Parathyroid adenoma (tissue), 2 donors: Measurements from ENCODE around the gene SLC25A5.

Experiments
- H2AFZ ChIP-seq: fragments of 300-600 bp; sonication (generic); one replicate; pipeline ENCODE4 v1.7.0; 2017; ENCODE audit warnings: antibody characterized with exemption, mild to moderate bottlenecking
- H3K27ac ChIP-seq: fragments of 300-600 bp; sonication (generic); one replicate; pipeline ENCODE4 v1.7.0; 2017
- H3K27me3 ChIP-seq: fragments of 300-600 bp; sonication (generic); one replicate; pipeline ENCODE4 v1.7.0; 2017; ENCODE audit warnings: low read length; ENCODE audit not compliant: control insufficient read depth, insufficient read depth
- H3K36me3 ChIP-seq: fragments of 300-600 bp; sonication (generic); one replicate; pipeline ENCODE4 v1.7.0; 2017; ENCODE audit warnings: low read length; ENCODE audit not compliant: control insufficient read depth, insufficient read depth
- H3K4me1 ChIP-seq: fragments of 300-600 bp; sonication (generic); one replicate; pipeline ENCODE4 v1.7.0; 2017; ENCODE audit warnings: control low read depth
- H3K4me2 ChIP-seq: fragments of 300-600 bp; sonication (generic); one replicate; pipeline ENCODE4 v1.7.0; 2017; ENCODE audit warnings: low read length
- H3K4me3 ChIP-seq: fragments of 300-600 bp; sonication (generic); one replicate; pipeline ENCODE4 v1.7.0; 2017; ENCODE audit warnings: low read depth, low read length
- H3K79me2 ChIP-seq: fragments of 300-600 bp; sonication (generic); one replicate; pipeline ENCODE4 v1.7.0; 2017; ENCODE audit warnings: control low read depth
- H3K9ac ChIP-seq: fragments of 300-600 bp; sonication (generic); one replicate; pipeline ENCODE4 v1.7.0; 2017; ENCODE audit warnings: mild to moderate bottlenecking
- H3K9me3 ChIP-seq: fragments of 300-600 bp; sonication (generic); one replicate; pipeline ENCODE4 v1.7.0; 2017; ENCODE audit warnings: low read length; ENCODE audit not compliant: control insufficient read depth
- CTCF ChIP-seq: fragments of 300-600 bp; sonication (generic); IDR thresholded peaks from one replicate; pipeline ENCODE4 v1.7.0; 2017; ENCODE audit warnings: antibody characterized with exemption, mild to moderate bottlenecking
- donor health status: primary hyperparathyroidism.

Gene SLC25A5

DNA sequence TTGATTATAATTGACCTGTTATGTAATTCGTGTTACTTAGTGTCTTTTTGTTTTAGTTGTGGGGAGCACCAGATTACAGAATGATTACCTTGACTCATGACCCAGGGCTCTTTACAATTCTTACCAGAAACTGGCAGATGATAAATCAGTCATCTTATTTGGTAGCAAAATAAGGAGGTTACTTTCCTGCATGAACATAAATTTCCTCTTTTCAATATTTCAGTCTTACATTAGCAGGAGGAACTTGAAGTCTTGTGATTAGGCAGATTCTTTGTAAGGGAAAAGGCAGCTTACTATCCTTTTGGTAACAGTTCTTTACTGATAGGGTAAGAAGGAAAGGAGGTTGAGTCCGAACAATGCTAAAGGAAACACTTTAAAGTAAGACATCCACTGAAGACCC lies 26.0 kb upstream of the SLC25A5 start:
- no peak for TF ChIP-seq CTCF
- no peak overlapping the region for H2AFZ ChIP-seq
- no peaks in the 10 kb centered on the region for H3K9me3 ChIP-seq
- H3K9ac ChIP-seq = no peak overlapping the region
- H3K36me3 ChIP-seq = no peaks in the 10 kb centered on the region
- no peaks in the 10 kb centered on the region for H3K27me3 ChIP-seq
- H3K4me3 ChIP-seq = no peak overlapping the region
- H3K27ac ChIP-seq = no peak overlapping the region
- H3K4me2 ChIP-seq = no peak overlapping the region
- H3K79me2 ChIP-seq = no peaks in the 10 kb centered on the region
- H3K4me1 ChIP-seq = no peaks in the 10 kb centered on the region

DNA sequence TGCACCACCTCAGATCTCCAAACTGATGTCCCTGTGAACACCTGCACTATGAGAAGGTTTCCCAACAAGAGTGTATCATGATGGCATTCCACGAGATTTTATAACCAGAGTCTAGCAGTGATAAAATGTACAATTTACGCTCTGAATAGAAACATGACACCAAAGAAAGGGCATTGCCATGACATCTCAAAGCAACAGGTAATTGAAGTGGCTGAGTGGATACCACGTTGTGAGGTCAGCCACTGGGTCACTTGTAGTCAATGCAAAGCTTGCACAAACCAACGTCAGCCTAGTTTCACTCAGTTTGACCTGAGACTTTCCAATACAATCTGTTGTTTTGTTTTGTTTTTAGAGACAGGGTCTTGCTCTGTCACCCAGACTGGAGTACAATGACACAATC lies 15.0 kb upstream of the SLC25A5 start:
- Histone ChIP-seq H3K27me3 (no peaks in the 10 kb centered on the region), H3K9ac (no peak overlapping the region), H3K4me2 (no peak overlapping the region), H3K27ac (no peak overlapping the region), H3K4me1 (no peaks in the 10 kb centered on the region), H3K79me2 (no peaks in the 10 kb centered on the region), H2AFZ (no peak overlapping the region), H3K9me3 (no peaks in the 10 kb centered on the region), H3K4me3 (no peak overlapping the region), H3K36me3 (no peaks in the 10 kb centered on the region)
- TF ChIP-seq CTCF = no peak

GRCh38 chrX:119455264-119455663 lies 13.0 kb upstream of the SLC25A5 start:
- Histone ChIP-seq H3K27ac (no peak overlapping the region), H2AFZ (no peak overlapping the region)
- TF ChIP-seq CTCF = no peak

GRCh38 chrX:119459181-119459580 lies 9.1 kb upstream of the SLC25A5 start:
- Histone ChIP-seq H3K4me3 (no peak overlapping the region), H3K9me3 (no peaks in the 10 kb centered on the region), H3K4me2 (no peak overlapping the region), H3K27me3 (no peaks in the 10 kb centered on the region), H3K4me1 (no peaks in the 10 kb centered on the region), H3K9ac (no peak overlapping the region), H3K27ac (no peak overlapping the region), H2AFZ (no peak overlapping the region), H3K36me3 (no peaks in the 10 kb centered on the region), H3K79me2 (no peaks in the 10 kb centered on the region)
- no peak for TF ChIP-seq CTCF

More at GRCh38 chrX:119455264-119455663, 13.0 kb upstream of the SLC25A5 start:
- no peak overlapping the region for H3K4me3 ChIP-seq
- H3K79me2 ChIP-seq = no peaks in the 10 kb centered on the region
- no peaks in the 10 kb centered on the region for H3K9me3 ChIP-seq
- H3K4me2 ChIP-seq = no peak overlapping the region
- H3K36me3 ChIP-seq = no peaks in the 10 kb centered on the region
- H3K4me1 ChIP-seq = no peaks in the 10 kb centered on the region
- H3K27me3 ChIP-seq = no peaks in the 10 kb centered on the region
- H3K9ac ChIP-seq = no peak overlapping the region

- Histone ChIP-seq H3K4me3 (no peak overlapping the region), H2AFZ (no peak overlapping the region), H3K9me3 (no peaks in the 10 kb centered on the region), H3K4me2 (no peak overlapping the region), H3K79me2 (no peaks in the 10 kb centered on the region), H3K9ac (no peak overlapping the region), H3K36me3 (no peaks in the 10 kb centered on the region), H3K27me3 (no peaks in the 10 kb centered on the region), H3K27ac (no peak overlapping the region), H3K4me1 (peaks cover 3% of the 10 kb centered on the region)
- TF ChIP-seq CTCF = no peak
These were observed 2.7 kb upstream of the SLC25A5 start for GRCh38 chrX:119465555-119465954.
